WTC11 (cell line): ENCODE measurements around the gene SLC17A9. TPM values are rescaled to one million over a fixed set of nuclear protein-coding genes. Genes with fewer than 3 reads are reported as not detected.

ENCODE experiments used
- ATAC-seq: fragments of 200-7000 bp; cut with Tn5 transposase; 2 replicates; pipeline ENCODE4 v1.10.0; 2021; ENCODE audit warnings: mild to moderate bottlenecking, moderate library complexity
- CTCF ChIA-PET: fragments of 300-600 bp; sonication (Branson Sonifier 250); formaldehyde crosslinking; loops from one replicate; lab custom pipeline; 2021; ENCODE audit warnings: antibody characterized with exemption; lab: Charles Lee
- POLR2A ChIA-PET: fragments of 350-600 bp; sonication (Branson Sonifier 250); formaldehyde crosslinking; loops from one replicate; lab custom pipeline; 2021; ENCODE audit warnings: antibody characterized with exemption; lab: Charles Lee
- DNase-seq: peaks from one replicate; pipeline ENCODE4 v3.0.0; 2021; ENCODE audit warnings: low spot score
- H3K27ac Mint-ChIP-seq: 2 replicates; pipeline ENCODE4 v1.8.0; 2021; ENCODE audit warnings: mixed read lengths
- H3K27me3 Mint-ChIP-seq: 2 replicates; pipeline ENCODE4 v1.8.0; 2021; ENCODE audit warnings: low read depth, mild to moderate bottlenecking, moderate library complexity, mixed read lengths
- H3K36me3 Mint-ChIP-seq: 2 replicates; pipeline ENCODE4 v1.8.0; 2021; ENCODE audit warnings: mixed read lengths
- H3K4me1 Mint-ChIP-seq: 2 replicates; pipeline ENCODE4 v1.8.0; 2022; ENCODE audit warnings: mixed read lengths
- H3K4me3 Mint-ChIP-seq: 2 replicates; pipeline ENCODE4 v1.8.0; 2021; ENCODE audit warnings: mild to moderate bottlenecking, moderate library complexity, mixed read lengths
- H3K9me3 Mint-ChIP-seq: 2 replicates; pipeline ENCODE4 v1.8.0; 2021; ENCODE audit warnings: mixed read lengths
- CTCF ChIP-seq: fragments of 200-600 bp; IDR thresholded peaks from 2 replicates; pipeline ENCODE4 v1.8.0; 2022; ENCODE audit warnings: antibody characterized with exemption
- E2F1 ChIP-seq: sonication (generic); formaldehyde crosslinking; IDR thresholded peaks from 2 replicates; pipeline ENCODE4 v1.8.0; 2022; ENCODE audit warnings: mild to moderate bottlenecking, missing genetic modification reagents
- ELF4 ChIP-seq: sonication (generic); formaldehyde crosslinking; IDR thresholded peaks from 2 replicates; pipeline ENCODE4 v1.8.1; 2022; ENCODE audit warnings: low read depth, mild to moderate bottlenecking, moderate library complexity, missing genetic modification reagents
- ESRRA ChIP-seq: sonication (generic); formaldehyde crosslinking; IDR thresholded peaks from 2 replicates; pipeline ENCODE4 v1.8.1; 2022; ENCODE audit warnings: mild to moderate bottlenecking, missing genetic modification reagents, borderline replicate concordance
- FOXP4 ChIP-seq: sonication (generic); formaldehyde crosslinking; IDR thresholded peaks from 2 replicates; pipeline ENCODE4 v1.8.0; 2022; ENCODE audit warnings: mild to moderate bottlenecking, missing genetic modification reagents
- HMGXB4 ChIP-seq: sonication (generic); formaldehyde crosslinking; IDR thresholded peaks from 2 replicates; pipeline ENCODE4 v1.8.1; 2023; ENCODE audit warnings: mild to moderate bottlenecking, moderate library complexity, missing genetic modification reagents
- JAZF1 ChIP-seq: fragments of 250-450 bp; sonication (Bioruptor Pico); IDR thresholded peaks from 2 replicates; pipeline ENCODE4 v1.9.0; 2021; ENCODE audit warnings: moderate library complexity, mild to moderate bottlenecking, inconsistent platforms
- MLX ChIP-seq: sonication (generic); formaldehyde crosslinking; IDR thresholded peaks from 2 replicates; pipeline ENCODE4 v1.8.1; 2023; ENCODE audit warnings: mild to moderate bottlenecking, missing genetic modification reagents, moderate library complexity
- NFATC4 ChIP-seq: fragments of 250-450 bp; sonication (Bioruptor Pico); IDR thresholded peaks from 2 replicates; pipeline ENCODE4 v1.9.0; 2021; ENCODE audit warnings: mild to moderate bottlenecking
- NFE2L1 ChIP-seq: sonication (generic); formaldehyde crosslinking; IDR thresholded peaks from 2 replicates; pipeline ENCODE4 v1.8.1; 2023; ENCODE audit warnings: missing genetic modification reagents
- PRDM15 ChIP-seq: sonication (generic); formaldehyde crosslinking; IDR thresholded peaks from 2 replicates; pipeline ENCODE4 v1.8.0; 2022; ENCODE audit warnings: missing genetic modification reagents
- ZBTB43 ChIP-seq: sonication (generic); formaldehyde crosslinking; IDR thresholded peaks from 2 replicates; pipeline ENCODE4 v1.8.1; 2023; ENCODE audit warnings: mild to moderate bottlenecking, missing genetic modification reagents
- ZNF121 ChIP-seq: sonication (generic); formaldehyde crosslinking; IDR thresholded peaks from 2 replicates; pipeline ENCODE4 v1.8.0; 2023; ENCODE audit warnings: missing genetic modification reagents
- ZNF138 ChIP-seq: sonication (generic); formaldehyde crosslinking; conservative IDR thresholded peaks from 2 replicates; pipeline ENCODE4 v1.8.1; 2022; ENCODE audit warnings: mild to moderate bottlenecking, moderate library complexity, missing genetic modification reagents
- ZNF317 ChIP-seq: sonication (generic); formaldehyde crosslinking; IDR thresholded peaks from 2 replicates; pipeline ENCODE4 v1.8.1; 2023; ENCODE audit warnings: low read depth, mild to moderate bottlenecking, moderate library complexity, missing genetic modification reagents, borderline replicate concordance
- ZSCAN18 ChIP-seq: fragments of 250-450 bp; sonication (Bioruptor Pico); IDR thresholded peaks from 2 replicates; pipeline ENCODE4 v2.1.2; 2022; ENCODE audit warnings: mild to moderate bottlenecking, moderate library complexity
- total RNA-seq: library from RNA; stranded (reverse); gene quantifications from 3 replicates; pipeline ENCODE4 v1.2.3, GENCODE V29; 2021

Gene SLC17A9
- total RNA-seq, 1 experiment from 2014 or later: 41.7 TPM

GRCh38 chr20:63015147-63015661 is 62.7 kb downstream of the SLC17A9 start:
- Mint-ChIP-seq H3K27ac (no peak overlapping the region), H3K27me3 (peaks cover 29% of the 10 kb centered on the region), H3K9me3 (peaks cover 19% of the 10 kb centered on the region), H3K4me1 (peaks cover 22% of the 10 kb centered on the region), H3K36me3 (peaks cover 13% of the 10 kb centered on the region), H3K4me3 (peak overlapping the region; percentile 56; the same call in 1 of the 2 replicates)
- ATAC-seq: no peak; the same call in 1 of the 2 replicates
- DNase-seq: no peak
- CTCF ChIA-PET: interaction anchor here (0.8 to 1.7 kb wide), 13 partner anchors 11 to 481 kb away, joined by 3 to 14 read pairs (median 5); no protein-coding TSS in a partner anchor
- POLR2A ChIA-PET: interaction anchor here (0.8 to 1.5 kb wide), 3 partner anchors 9 to 35 kb away, joined by 3 read pairs; partner anchors contain the start of gene BHLHE23
- TF ChIP-seq HMGXB4 (CRISPR knock-in tag): no peak
- TF ChIP-seq ZNF121 (CRISPR knock-in tag): peak; percentile 66; the same call in 1 of the 2 replicates

- ATAC-seq: no peak
- no peak for DNase-seq
- CTCF ChIA-PET: interaction anchor here (1.3 kb wide), 1 partner anchor 109 kb away, joined by 3 read pairs; no protein-coding TSS in a partner anchor
- H3K27ac Mint-ChIP-seq: no peak overlapping the region
- peaks cover 25% of the 10 kb centered on the region for H3K27me3 Mint-ChIP-seq
- H3K4me3 Mint-ChIP-seq: no peak overlapping the region
- H3K4me1 Mint-ChIP-seq: peaks cover 19% of the 10 kb centered on the region
- POLR2A ChIA-PET: no interaction called here
- peaks cover 25% of the 10 kb centered on the region for H3K9me3 Mint-ChIP-seq
- H3K36me3 Mint-ChIP-seq: peaks cover 17% of the 10 kb centered on the region
- TF ChIP-seq ZBTB43 (no peak), PRDM15 (CRISPR knock-in tag) (no peak), NFATC4 (no peak), CTCF (no peak), JAZF1 (CRISPR knock-in tag) (no peak), ZSCAN18 (no peak), NFE2L1 (no peak), MLX (CRISPR knock-in tag) (no peak), E2F1 (CRISPR knock-in tag) (no peak), FOXP4 (no peak), ZNF138 (CRISPR knock-in tag) (no peak), ESRRA (no peak), ZNF317 (no peak), ELF4 (no peak)
Measured at GRCh38 chr20:63015662-63016361, 63.3 kb downstream of the SLC17A9 start.
